Left ventricle myocardium inferior (tissue), 1 donor: ENCODE data around the gene SSNA1. TPM values are rescaled to one million over a fixed set of nuclear protein-coding genes. Genes with fewer than 3 reads are reported as not detected.

Experiments used
- DNase-seq: peaks from one replicate; pipeline ENCODE4 v3.0.0-alpha.2; 2020
- H3K27ac ChIP-seq: fragments of 200-600 bp; replicated peaks from 2 replicates; pipeline ENCODE4 v1.8.0; 2021
- H3K27me3 ChIP-seq: fragments of 200-600 bp; 2 replicates; pipeline ENCODE4 v1.8.0; 2021; ENCODE audit warnings: low read depth
- H3K36me3 ChIP-seq: fragments of 200-600 bp; 2 replicates; pipeline ENCODE4 v1.8.0; 2021
- H3K4me1 ChIP-seq: fragments of 200-600 bp; 2 replicates; pipeline ENCODE4 v1.8.0; 2021
- H3K4me3 ChIP-seq: fragments of 200-600 bp; 2 replicates; pipeline ENCODE4 v1.8.0; 2021; ENCODE audit warnings: mild to moderate bottlenecking, moderate library complexity
- H3K9me3 ChIP-seq: fragments of 200-600 bp; replicated peaks from 2 replicates; pipeline ENCODE4 v1.8.0; 2021
- CTCF ChIP-seq: fragments of 200-600 bp; IDR thresholded peaks from 2 replicates; pipeline ENCODE4 v1.8.0; 2021; ENCODE audit warnings: antibody characterized with exemption, mild to moderate bottlenecking, borderline replicate concordance
- intact Hi-C: fragments of 100-400 bp; cut with micrococcal nuclease; formaldehyde crosslinking; loops from one replicate; pipeline ENCODE4 v1.11.0; 2022
- total RNA-seq: library from RNA; stranded (reverse); fragmentation: NEBNext Ultra II Directional; extraction: Animal tissue kit (Norgen Biotek cat#: 25700); gene quantifications from one replicate; pipeline ENCODE4 v1.2.1, GENCODE V29; 2021
- donor health status: DM: no; HTN: yes; CAD: no; lungs with severe emphysema.

The SSNA1 gene
- total RNA-seq, 1 donor from 2014 or later, result 72.3 TPM

GRCh38 chr9:137147091-137147792 is 41.2 kb upstream of the SSNA1 start:
- Histone ChIP-seq H3K36me3 (no peaks in the 10 kb centered on the region), H3K27ac (no peak overlapping the region), H3K4me1 (no peaks in the 10 kb centered on the region), H3K9me3 (no peaks in the 10 kb centered on the region), H3K27me3 (peaks cover 72% of the 10 kb centered on the region), H3K4me3 (no peak overlapping the region)
- intact Hi-C loops, result no loop called here
- DNase-seq, result no peak
- no peak for TF ChIP-seq CTCF

- TF ChIP-seq CTCF, result no peak
- Histone ChIP-seq H3K9me3 (no peaks in the 10 kb centered on the region), H3K4me3 (no peak overlapping the region), H3K36me3 (no peaks in the 10 kb centered on the region), H3K27ac (no peak overlapping the region), H3K4me1 (no peaks in the 10 kb centered on the region), H3K27me3 (peaks cover 70% of the 10 kb centered on the region)
- no peak for DNase-seq
- intact Hi-C loops, result no loop called here
These were observed 40.7 kb upstream of the SSNA1 start for GRCh38 chr9:137147793-137148160.

GRCh38 chr9:137148242-137148641 is 40.2 kb upstream of the SSNA1 start:
- H3K9me3 ChIP-seq, result no peaks in the 10 kb centered on the region
- peaks cover 70% of the 10 kb centered on the region for H3K27me3 ChIP-seq

GRCh38 chr9:137148661-137149060 is 39.8 kb upstream of the SSNA1 start:
- intact Hi-C loops, result no loop called here
- no peaks in the 10 kb centered on the region for H3K4me1 ChIP-seq
- DNase-seq, result no peak
- no peaks in the 10 kb centered on the region for H3K9me3 ChIP-seq
- H3K27ac ChIP-seq, result no peak overlapping the region
- TF ChIP-seq CTCF, result no peak
- H3K27me3 ChIP-seq, result peaks cover 70% of the 10 kb centered on the region
- no peaks in the 10 kb centered on the region for H3K36me3 ChIP-seq
- H3K4me3 ChIP-seq, result no peak overlapping the region

More at GRCh38 chr9:137148242-137148641, 40.2 kb upstream of the SSNA1 start:
- DNase-seq, result no peak
- TF ChIP-seq CTCF, result no peak
- Histone ChIP-seq H3K4me3 (no peak overlapping the region), H3K27ac (no peak overlapping the region), H3K36me3 (no peaks in the 10 kb centered on the region), H3K4me1 (no peaks in the 10 kb centered on the region)
- intact Hi-C loops, result no loop called here

GRCh38 chr9:137149363-137149762 is 39.1 kb upstream of the SSNA1 start:
- DNase-seq, result no peak
- intact Hi-C loops, result no loop called here
- Histone ChIP-seq H3K4me3 (no peak overlapping the region), H3K27ac (no peak overlapping the region), H3K4me1 (no peaks in the 10 kb centered on the region), H3K9me3 (no peaks in the 10 kb centered on the region), H3K36me3 (no peaks in the 10 kb centered on the region), H3K27me3 (peaks cover 70% of the 10 kb centered on the region)
- TF ChIP-seq CTCF, result no peak
